DND-41 (cell line): ENCODE data around the gene B3GNT7.

Experiments used
- EZH2 ChIP-seq: IDR thresholded peaks from 3 replicates; pipeline ENCODE4 v1.6.1; 2012; ENCODE audit warnings: borderline replicate concordance, low read depth, mild to moderate bottlenecking, moderate library complexity, low read length, inconsistent platforms; ENCODE audit not compliant: severe bottlenecking
- TF ChIP-seq, protein P1 (sequence below): IDR thresholded peaks from 2 replicates; pipeline ENCODE4 v1.5.1; 2012; ENCODE audit warnings: borderline replicate concordance, low read length, moderate library complexity, mild to moderate bottlenecking; ENCODE audit not compliant: poor library complexity, severe bottlenecking; ENCODE audit errors: extremely low read depth

DNA sequence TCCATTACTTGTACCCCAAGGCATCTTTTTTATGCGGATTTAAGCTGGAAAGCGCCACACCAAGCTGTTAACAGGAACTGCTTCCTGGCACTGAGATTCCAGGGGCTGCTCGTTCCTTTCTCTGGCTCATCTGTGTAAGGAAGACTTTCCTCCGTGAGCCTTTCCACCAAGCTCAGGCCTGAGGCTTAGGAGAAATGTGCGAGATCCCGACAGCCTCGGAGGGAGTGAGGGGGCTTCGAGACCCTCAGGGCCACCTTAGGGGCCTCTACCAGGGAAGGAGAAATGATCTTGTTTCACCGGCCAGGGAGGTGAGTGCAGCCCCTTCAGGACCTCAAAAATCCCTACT, 17.1 kb downstream of the B3GNT7 start:
- TF ChIP-seq, protein P1, sequence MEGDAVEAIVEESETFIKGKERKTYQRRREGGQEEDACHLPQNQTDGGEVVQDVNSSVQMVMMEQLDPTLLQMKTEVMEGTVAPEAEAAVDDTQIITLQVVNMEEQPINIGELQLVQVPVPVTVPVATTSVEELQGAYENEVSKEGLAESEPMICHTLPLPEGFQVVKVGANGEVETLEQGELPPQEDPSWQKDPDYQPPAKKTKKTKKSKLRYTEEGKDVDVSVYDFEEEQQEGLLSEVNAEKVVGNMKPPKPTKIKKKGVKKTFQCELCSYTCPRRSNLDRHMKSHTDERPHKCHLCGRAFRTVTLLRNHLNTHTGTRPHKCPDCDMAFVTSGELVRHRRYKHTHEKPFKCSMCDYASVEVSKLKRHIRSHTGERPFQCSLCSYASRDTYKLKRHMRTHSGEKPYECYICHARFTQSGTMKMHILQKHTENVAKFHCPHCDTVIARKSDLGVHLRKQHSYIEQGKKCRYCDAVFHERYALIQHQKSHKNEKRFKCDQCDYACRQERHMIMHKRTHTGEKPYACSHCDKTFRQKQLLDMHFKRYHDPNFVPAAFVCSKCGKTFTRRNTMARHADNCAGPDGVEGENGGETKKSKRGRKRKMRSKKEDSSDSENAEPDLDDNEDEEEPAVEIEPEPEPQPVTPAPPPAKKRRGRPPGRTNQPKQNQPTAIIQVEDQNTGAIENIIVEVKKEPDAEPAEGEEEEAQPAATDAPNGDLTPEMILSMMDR, result no peak
- no peak for TF ChIP-seq EZH2
